PC-3 (cell line): ENCODE data around the gene SAMD14. TPM values are rescaled to one million over a fixed set of nuclear protein-coding genes. Genes with fewer than 3 reads are reported as not detected.

Experiments used
- ATAC-seq: fragments of 200-7000 bp; cut with Tn5 transposase; 2 replicates; pipeline ENCODE4 v1.9.1; 2020; ENCODE audit warnings: mild to moderate bottlenecking, moderate library complexity
- BruUV-seq: library from RNA; stranded (reverse); fragments of 400-500 nt; replicated peaks from 2 replicates; lab custom pipeline; 2021; lab: Mats Ljungman, UMichigan
- CTCF ChIA-PET: fragments of 300-600 bp; sonication (Branson Sonifier 250); formaldehyde crosslinking; loops from one replicate; lab custom pipeline; 2022; ENCODE audit warnings: antibody characterized with exemption; lab: Charles Lee
- POLR2A ChIA-PET: fragments of 300-600 bp; sonication (Branson Sonifier 250); formaldehyde crosslinking; loops from one replicate; lab custom pipeline; 2022; ENCODE audit warnings: antibody characterized with exemption; ENCODE audit not compliant: unreplicated experiment; lab: Charles Lee
- DNase-seq: peaks from one replicate; pipeline ENCODE4 v3.0.0-alpha.2; 2015
- H2AFZ ChIP-seq: fragments of 300-600 bp; sonication (generic); 2 replicates; pipeline ENCODE4 v1.6.0; 2016; ENCODE audit warnings: antibody characterized with exemption, low read length
- H3F3A ChIP-seq: fragments of 300-600 bp; sonication (generic); one replicate; pipeline ENCODE4 v1.6.0; 2017; ENCODE audit warnings: antibody characterized with exemption, low read length, control low read depth, mild to moderate bottlenecking; ENCODE audit not compliant: unreplicated experiment
- H3K27ac ChIP-seq: fragments of 300-600 bp; sonication (generic); 2 replicates; pipeline ENCODE4 v1.5.1; 2016; ENCODE audit warnings: mild to moderate bottlenecking, low read length
- H3K27me3 ChIP-seq: fragments of 300-600 bp; sonication (generic); 2 replicates; pipeline ENCODE4 v1.6.1; 2016; ENCODE audit warnings: low read length, mixed read lengths
- H3K36me3 ChIP-seq: fragments of 300-600 bp; sonication (generic); 2 replicates; pipeline ENCODE4 v1.6.1; 2016; ENCODE audit warnings: low read depth, mixed run types, low read length, mixed read lengths
- H3K4me1 ChIP-seq: fragments of 300-600 bp; sonication (generic); 2 replicates; pipeline ENCODE4 v1.5.1; 2016; ENCODE audit warnings: low read length; ENCODE audit not compliant: insufficient read depth
- H3K4me2 ChIP-seq: fragments of 300-600 bp; sonication (generic); 2 replicates; pipeline ENCODE4 v1.6.0; 2016; ENCODE audit warnings: low read length
- H3K4me3 ChIP-seq: fragments of 300-600 bp; sonication (generic); 2 replicates; pipeline ENCODE4 v1.5.1; 2016; ENCODE audit warnings: mild to moderate bottlenecking, low read length, mixed read lengths
- H3K79me2 ChIP-seq: fragments of 300-600 bp; sonication (generic); 2 replicates; pipeline ENCODE4 v1.6.1; 2017; ENCODE audit warnings: low read length, mixed read lengths
- H3K9ac ChIP-seq: fragments of 300-600 bp; sonication (generic); 2 replicates; pipeline ENCODE4 v1.6.0; 2016; ENCODE audit warnings: mild to moderate bottlenecking, low read length
- H3K9me2 ChIP-seq: fragments of 300-600 bp; sonication (generic); replicated peaks from 2 replicates; pipeline ENCODE4 v1.6.1; 2016; ENCODE audit warnings: mixed run types, low read length, mixed read lengths
- H3K9me3 ChIP-seq: fragments of 300-600 bp; sonication (generic); 2 replicates; pipeline ENCODE4 v1.6.1; 2016; ENCODE audit warnings: low read length, mixed read lengths
- H4K20me1 ChIP-seq: fragments of 300-600 bp; sonication (generic); 2 replicates; pipeline ENCODE4 v1.6.1; 2016; ENCODE audit warnings: low read length, mixed read lengths
- CTCF ChIP-seq: fragments of 300-600 bp; sonication (generic); conservative IDR thresholded peaks from 2 replicates; pipeline ENCODE4 v1.5.1; 2017; ENCODE audit warnings: antibody characterized with exemption, low read depth, mild to moderate bottlenecking, low read length
- EZH2 ChIP-seq: fragments of 300-600 bp; sonication (generic); IDR thresholded peaks from one replicate; pipeline ENCODE4 v1.6.1; 2017; ENCODE audit warnings: antibody characterized with exemption, mild to moderate bottlenecking, low read length; ENCODE audit not compliant: unreplicated experiment
- EZH2phosphoT487 ChIP-seq: fragments of 300-600 bp; sonication (generic); IDR thresholded peaks from 2 replicates; pipeline ENCODE4 v1.6.1; 2018; ENCODE audit warnings: mild to moderate bottlenecking, antibody characterized with exemption, low read length, borderline replicate concordance
- intact Hi-C: fragments of 100-400 bp; cut with micrococcal nuclease; formaldehyde crosslinking; loops from 2 replicates; pipeline ENCODE4 v1.9.0; 2023
- total RNA-seq: library from RNA; depleted of rRNA; stranded (reverse); fragments of >200 nt; gene quantifications from 2 replicates; pipeline ENCODE4 v1.2.3, GENCODE V29; 2014

SAMD14 gene
- total RNA-seq, 1 experiment from 2014 or later: 0.11 TPM

GRCh38 chr17:50066995-50067394 lies 63.0 kb downstream of the SAMD14 start:
- H3K4me1 ChIP-seq: peaks cover 50% of the 10 kb centered on the region
- ChIA-PET CTCF (no interaction called here), POLR2A (no interaction called here)
- H3K27me3 ChIP-seq: no peaks in the 10 kb centered on the region
- H3K4me2 ChIP-seq: 0 out of 2 replicates have a peak overlapping the region, but pooled peaks have one; percentile 3
- H3K36me3 ChIP-seq: peaks cover 67% of the 10 kb centered on the region
- peaks cover 25% of the 10 kb centered on the region for H3F3A ChIP-seq
- peaks cover 81% of the 10 kb centered on the region for H3K79me2 ChIP-seq
- H3K27ac ChIP-seq: peak overlapping the region; percentile 96
- no peak overlapping the region for H2AFZ ChIP-seq
- H4K20me1 ChIP-seq: no peaks in the 10 kb centered on the region
- BruUV-seq: no TSS peak
- no peak for ATAC-seq
- no peaks in the 10 kb centered on the region for H3K9me2 ChIP-seq
- H3K9ac ChIP-seq: no peak overlapping the region
- peak; percentile 41 for DNase-seq
- intact Hi-C loops: no loop called here
- no peaks in the 10 kb centered on the region for H3K9me3 ChIP-seq
- TF ChIP-seq CTCF (no peak), EZH2 (no peak), EZH2phosphoT487 (no peak)
- H3K4me3 ChIP-seq: no peak overlapping the region

- H3K36me3 ChIP-seq: peaks cover 50% of the 10 kb centered on the region
- CTCF ChIA-PET: interaction anchor here (1.0 to 1.5 kb wide), 3 partner anchors 9 to 38 kb away, joined by 3 to 14 read pairs (median 6); partner anchors contain the start of gene ITGA3
These were observed 64.9 kb downstream of the SAMD14 start for GRCh38 chr17:50065056-50065455.

More at GRCh38 chr17:50065056-50065455, 64.9 kb downstream of the SAMD14 start:
- peaks cover 89% of the 10 kb centered on the region for H3K79me2 ChIP-seq
- H3K4me3 ChIP-seq: peak overlapping the region; percentile 35
- TF ChIP-seq EZH2 (no peak), EZH2phosphoT487 (no peak), CTCF (no peak)
- H3K27me3 ChIP-seq: no peaks in the 10 kb centered on the region
- no peaks in the 10 kb centered on the region for H3K9me3 ChIP-seq
- peak overlapping the region; percentile 76 for H3K9ac ChIP-seq
- POLR2A ChIA-PET: interaction anchor here (0.7 to 1.5 kb wide), 5 partner anchors 9 to 38 kb away, joined by 3 to 27 read pairs (median 8); partner anchors contain the start of gene ITGA3
- H3K4me1 ChIP-seq: peaks cover 70% of the 10 kb centered on the region
- H2AFZ ChIP-seq: no peak overlapping the region
- peaks cover 32% of the 10 kb centered on the region for H3F3A ChIP-seq
- ATAC-seq: no peak
- no TSS peak for BruUV-seq
- H3K9me2 ChIP-seq: no peaks in the 10 kb centered on the region
- DNase-seq: no peak
- H3K4me2 ChIP-seq: peak overlapping the region; percentile 80
- peak overlapping the region; percentile 96 for H3K27ac ChIP-seq
- no peaks in the 10 kb centered on the region for H4K20me1 ChIP-seq
- intact Hi-C loops: loop anchor here (2.0 kb wide), 1 partner anchor 22 kb away; no protein-coding TSS in a partner anchor
